HUDEP-2 (cell line): ENCODE data around the gene TSHZ2.
"Not testable (repeated sequence)": the region's sequence is repeated elsewhere in the genome, so short reads cannot be mapped to it uniquely, and the experiment has no call there.

Experiments used
- DNase-seq, 76 experiments: peaks; one replicate each; lab custom pipeline; 2025; ENCODE audit not compliant: unreplicated experiment in 76 of 76; lab: John Stamatoyannopoulos, UW

The TSHZ2 gene

DNA sequence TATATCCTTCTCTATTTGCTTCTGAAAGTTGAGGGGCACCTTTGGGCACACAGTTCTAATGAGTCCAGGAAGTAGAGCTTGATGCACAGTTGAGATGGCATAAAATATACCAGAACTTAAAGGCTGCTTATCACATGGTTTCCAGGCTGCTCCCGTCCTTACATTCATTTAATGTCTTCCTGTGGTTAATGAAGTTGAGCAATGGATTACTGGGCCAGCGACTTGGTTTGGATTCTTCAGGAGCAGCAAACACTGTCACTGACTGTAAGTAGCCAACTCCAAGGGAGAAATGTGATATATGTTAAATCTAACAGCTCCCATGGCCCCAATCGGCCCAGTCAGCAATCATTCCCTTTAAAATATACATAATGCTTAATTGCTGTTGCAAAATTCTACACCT, 9.0 kb upstream of the TSHZ2 start:
- DNase-seq = no peak

- no peak for DNase-seq
These were observed 8.0 kb upstream of the TSHZ2 start for GRCh38 chr20:52964131-52964530.

GRCh38 chr20:52965380-52965779, 6.8 kb upstream of the TSHZ2 start:
- DNase-seq = no peak

- no peak for DNase-seq
These were observed 6.3 kb upstream of the TSHZ2 start for GRCh38 chr20:52965819-52966218.

DNA sequence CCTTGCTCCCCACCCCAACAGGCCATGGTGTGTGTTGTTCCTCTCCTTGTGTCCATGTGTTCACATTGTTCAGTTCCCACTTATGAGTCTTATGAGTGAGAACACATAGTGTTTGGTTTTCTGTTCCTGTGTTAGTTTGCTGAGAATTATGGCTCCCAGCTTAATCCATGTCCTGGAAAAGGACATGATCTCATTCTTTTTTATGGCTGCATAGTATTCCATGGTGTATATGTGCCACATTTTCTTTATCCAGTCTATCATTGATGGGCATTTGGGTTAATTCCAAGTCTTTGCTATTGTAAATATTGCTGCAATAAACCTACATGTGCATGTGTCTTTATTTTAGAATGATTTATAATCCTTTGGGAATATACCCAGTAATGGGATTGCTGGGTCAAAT, 5.6 kb upstream of the TSHZ2 start:
- DNase-seq = not testable (repeated sequence)

DNA sequence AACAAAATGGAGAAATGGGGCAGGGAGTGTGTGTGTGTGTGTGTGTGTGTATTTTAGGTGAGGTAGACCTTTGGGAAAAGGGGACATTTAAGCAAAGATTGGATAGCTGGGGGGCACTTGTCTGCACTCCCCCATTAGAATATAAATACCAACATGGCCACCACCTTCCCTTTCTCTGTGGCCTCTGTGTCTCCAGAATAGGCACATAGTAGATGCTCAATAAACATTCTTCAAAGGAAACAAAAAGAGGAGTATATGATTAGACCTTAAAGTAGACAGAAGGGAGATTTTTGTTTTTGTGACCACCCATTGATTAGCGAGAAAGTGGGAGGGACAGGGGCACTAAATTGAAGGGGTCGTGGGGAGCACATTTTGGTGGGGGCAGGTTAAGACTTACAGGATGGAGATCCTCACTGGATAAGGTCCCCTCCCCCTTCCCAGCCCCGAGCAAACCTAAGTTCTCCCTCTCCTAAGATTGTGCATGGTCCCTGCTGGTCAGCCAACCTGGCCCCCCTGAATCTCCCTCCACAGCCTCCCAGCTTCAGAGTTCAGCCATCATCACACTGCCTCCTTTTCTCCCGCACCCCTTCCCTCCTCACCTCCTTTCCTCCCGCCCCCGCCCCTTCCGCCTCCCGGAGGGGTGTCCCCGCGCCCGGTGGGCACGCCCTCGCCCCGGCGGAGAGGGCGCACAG, 514 bp upstream of the TSHZ2 start:
- no peak for DNase-seq

DNA sequence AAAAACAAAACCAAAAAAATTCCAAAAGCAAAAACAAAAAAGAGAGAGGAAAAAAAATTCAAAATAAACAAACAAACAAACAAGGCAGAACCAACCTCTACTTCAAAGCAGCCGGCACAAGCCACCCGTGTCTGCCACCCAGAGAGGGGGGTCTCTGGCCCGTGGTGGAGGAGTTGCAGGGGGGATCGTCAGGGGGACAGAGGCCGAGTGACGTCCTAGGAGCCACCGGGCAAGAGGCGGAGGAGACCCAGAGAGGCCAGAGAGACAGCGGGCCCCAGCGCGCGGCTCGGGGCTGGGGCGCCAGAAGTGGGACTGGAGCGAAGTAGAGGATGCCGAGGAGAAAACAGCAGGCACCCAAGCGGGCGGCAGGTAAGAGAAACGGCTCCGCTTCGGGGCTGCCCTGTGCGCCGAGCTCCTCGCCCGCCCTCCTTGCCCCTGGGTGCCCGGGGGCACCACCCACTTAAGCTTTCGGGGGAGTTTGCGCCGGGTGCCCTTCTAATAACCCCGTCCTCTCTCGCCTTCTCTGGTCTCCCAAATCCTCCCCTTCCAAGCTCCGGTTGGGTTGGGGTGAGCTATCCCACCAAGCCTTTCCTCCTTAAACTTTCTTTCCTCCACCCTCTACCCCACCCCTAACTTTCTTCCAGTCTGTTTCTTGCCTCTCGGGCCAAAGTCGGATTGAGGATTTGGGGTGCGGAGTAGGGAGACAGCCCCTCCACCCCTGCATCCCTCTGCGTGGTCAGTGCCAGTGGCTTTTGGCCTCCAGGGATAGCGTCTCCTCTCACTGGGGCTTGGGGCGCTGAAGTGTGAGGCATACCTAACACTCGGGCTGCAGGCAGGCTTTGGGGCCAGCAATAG, 1.0 kb downstream of the TSHZ2 start:
- DNase-seq = no peak

- no peak for DNase-seq
These were observed 2.0 kb downstream of the TSHZ2 start for GRCh38 chr20:52974179-52974594.

DNA sequence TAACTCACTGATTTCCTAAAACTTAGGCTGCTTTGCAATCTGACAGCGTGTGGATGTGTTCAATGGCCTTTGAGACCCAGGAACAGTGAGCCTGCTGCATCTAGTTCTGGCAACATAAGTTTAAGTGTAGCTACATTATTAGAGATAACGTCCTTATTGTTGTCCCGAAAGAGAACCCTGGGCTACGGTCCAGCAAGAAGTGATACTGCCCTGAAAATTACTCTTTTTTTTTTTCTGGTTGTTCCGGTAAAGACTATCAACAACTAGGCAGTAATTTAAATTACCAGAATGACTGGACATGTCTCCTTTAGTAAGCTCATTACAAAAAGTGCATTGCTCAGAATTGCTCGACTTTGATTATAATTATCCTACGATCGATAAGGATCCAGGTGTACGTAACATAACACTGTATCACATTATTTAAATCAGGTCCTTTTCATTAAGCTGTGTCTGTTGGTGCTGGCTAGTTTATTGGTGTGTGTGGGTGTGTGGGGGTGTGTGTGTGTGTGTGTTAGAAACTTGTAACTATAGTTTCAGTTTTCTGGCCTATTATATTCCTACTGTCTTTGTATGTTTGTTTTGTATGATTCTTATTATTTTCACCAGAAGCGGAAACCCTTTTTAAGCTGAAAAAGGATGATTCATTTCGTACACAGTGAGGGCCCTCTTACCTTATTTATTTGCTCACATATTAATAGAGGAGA, 3.0 kb downstream of the TSHZ2 start:
- DNase-seq = no peak

DNA sequence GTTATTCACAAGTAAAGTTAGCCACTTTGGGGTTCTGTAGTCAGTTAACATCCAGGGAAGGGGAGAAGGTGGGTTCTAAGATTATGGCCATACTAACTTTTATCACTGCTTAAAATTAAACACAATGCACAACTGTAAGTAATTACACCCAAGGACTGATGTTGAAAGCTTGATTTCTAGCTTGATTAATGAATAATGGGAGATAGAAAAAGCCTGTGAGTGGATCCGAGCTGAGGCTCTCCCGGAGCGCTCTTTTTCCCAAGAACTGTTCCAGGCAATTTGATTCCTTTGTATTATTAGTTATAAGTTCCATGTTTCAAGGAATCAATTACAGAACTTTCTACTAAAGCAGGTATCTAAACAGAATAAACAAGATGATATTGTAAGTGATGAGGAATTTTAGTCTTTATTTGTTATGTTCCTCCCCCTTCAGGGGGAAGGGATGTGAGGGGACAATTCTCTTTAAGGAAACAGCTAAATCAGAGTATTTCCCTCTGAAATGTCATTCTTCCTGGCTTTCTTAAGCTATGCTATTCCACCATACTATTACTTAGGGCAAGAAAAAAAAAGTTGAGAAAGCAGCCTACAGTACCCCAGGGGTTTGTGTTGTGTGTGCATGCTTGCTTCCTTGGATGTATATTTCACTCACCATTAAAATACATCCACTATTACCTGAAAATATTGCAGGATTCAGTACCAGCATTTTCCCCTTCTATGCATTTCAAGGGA, 3.8 kb downstream of the TSHZ2 start:
- DNase-seq = no peak

GRCh38 chr20:52978851-52979250, 6.7 kb downstream of the TSHZ2 start:
- no peak for DNase-seq

DNA sequence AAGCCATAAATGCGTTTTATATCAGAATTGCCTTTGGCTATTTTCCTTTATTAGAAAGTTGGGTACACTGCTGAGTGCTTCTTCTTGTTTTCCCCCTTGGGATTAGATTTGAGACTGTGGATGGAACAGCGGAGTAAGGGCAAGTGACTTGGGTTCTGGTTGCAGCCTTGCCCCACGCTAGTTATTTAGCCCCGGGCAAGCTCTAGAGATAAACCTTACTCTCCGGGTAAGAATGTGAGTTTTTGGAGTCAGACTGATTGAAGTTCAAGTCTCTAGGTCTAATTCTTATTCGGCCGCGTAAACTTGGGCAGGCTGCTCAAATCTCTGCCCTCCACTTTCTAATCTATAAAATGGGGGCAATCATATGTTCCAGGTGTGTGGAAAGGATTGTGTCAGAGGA, 8.9 kb downstream of the TSHZ2 start:
- DNase-seq = no peak

DNA sequence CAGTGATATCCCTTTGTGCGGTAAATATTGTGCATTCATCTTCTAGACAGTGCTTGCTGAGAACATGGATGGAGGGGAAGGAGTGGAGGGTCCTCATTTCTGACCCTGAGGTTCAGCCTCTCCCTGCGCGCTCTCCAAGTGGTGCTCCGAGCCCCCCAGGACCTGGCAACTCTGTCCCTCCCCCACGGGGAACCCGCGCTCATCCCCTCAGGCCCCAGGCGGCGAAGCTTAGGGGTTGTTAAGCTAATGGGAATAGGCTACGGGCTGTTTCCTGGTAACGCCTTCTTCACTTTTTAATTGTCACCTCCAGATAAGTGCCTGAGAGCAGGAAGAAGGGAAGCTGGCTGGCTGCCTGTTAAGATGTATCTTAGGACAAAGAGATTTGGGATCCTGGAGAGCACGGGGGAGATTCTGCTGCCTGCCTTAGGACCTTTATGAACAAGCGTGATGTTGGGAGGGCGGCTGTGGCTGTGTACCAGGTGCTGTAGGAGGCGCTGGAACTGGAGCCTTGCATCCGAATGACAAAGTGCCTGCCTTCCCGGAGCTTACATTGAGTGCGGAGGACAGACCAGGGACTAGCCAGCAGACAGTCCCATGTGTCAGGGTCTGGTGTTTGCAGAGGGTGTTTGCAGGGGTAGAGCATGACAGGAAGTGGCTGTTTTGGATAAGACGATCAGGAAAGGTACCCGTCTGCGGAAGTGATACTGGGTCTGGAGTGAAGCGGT, 11.7 kb downstream of the TSHZ2 start:
- no peak for DNase-seq

DNA sequence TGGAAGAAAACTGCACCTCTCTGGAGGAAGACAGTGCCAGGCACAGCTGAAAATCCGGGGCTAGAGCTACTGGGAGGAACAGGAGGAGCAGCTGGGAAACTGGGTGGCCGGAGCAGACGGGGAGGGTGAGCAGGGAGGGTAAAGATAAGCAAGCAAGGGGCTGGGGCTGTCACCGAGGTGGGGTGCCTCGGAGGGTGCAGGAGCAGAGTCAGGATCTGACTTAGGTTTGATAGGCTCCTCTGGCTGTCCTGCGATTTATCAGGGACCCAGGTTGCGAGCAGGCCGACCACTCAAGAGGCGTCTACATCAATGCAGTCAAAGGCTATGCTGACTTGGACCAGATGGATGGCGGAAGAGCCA, 12.3 kb downstream of the TSHZ2 start:
- no peak for DNase-seq

DNA sequence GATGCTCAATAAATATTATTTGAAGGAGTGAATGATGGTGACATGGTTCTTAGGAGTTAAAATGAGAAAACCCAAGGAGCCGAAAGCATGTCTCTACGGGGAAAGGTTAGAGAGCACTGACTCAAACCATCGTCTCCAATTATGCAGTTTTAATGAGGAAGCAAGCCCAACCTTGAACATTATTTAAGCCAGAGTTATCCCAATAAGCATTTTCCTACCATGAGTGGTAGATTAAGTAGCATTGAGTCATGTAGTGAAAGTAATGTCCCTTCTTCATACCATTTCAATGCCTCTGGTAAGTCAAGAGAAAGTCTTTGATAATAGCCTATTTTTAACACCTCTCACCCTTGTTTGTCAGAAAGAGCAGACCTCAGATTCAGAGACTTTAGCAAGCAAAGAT, 13.5 kb downstream of the TSHZ2 start:
- no peak for DNase-seq

DNA sequence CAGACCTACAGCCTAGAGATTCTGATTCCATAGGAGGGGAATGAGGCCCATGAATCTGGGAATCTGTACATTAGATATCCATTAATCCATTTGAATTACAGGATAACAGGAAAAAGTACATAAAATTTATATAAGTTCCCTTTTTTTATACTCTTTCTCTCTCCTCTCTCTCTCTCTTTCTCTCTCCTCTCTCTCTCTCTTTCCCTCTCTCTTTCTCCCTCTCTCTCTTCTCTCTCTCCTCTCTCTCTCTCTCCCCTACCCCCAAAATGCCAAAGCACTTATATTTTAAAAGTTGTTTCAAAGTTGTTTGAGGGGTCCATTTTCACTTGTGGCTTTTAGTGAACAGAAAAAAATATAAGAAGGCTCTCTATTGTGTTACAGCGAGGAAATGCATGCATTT, 15.1 kb downstream of the TSHZ2 start:
- DNase-seq = no peak

DNA sequence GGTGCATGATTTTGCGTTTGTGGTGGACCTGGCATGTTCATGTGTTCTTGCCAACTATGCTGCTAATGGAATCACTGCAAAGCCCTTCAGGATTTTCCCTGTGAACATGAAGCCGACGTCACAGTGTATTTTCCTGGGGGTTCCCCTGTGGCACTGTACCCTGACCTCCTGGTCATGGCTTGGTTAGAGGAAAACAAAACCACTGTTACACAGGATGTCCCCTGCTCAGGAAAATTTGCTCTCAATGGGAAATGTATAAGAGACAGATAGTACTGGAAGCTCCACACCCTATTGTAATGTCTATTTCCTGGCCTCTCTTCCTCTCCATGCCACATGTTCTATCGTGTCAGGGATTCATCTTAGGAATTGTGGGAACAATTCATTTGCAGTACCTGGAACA, 19.7 kb downstream of the TSHZ2 start:
- no peak for DNase-seq

- DNase-seq = no peak
These were observed 20.5 kb downstream of the TSHZ2 start for GRCh38 chr20:52992632-52993031.

DNA sequence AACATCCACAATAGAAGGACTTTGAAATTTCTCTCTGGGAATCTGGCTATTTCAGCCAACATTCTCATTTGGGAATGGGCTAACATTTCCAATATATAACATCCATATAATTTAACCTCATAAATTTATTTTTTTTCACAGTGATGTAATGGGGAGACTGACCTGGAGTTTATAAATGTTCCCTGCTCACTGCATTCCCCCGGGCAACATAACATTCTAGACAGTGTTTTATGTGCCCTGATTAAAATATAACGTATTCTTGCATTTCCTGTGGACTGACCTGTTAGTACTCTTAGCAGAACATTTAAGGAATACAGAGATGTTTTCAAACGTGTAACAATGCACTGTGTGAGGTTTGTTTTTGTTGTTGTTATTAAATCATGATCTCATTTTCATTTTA, 20.9 kb downstream of the TSHZ2 start:
- no peak for DNase-seq

- DNase-seq = no peak
These were observed 22.2 kb downstream of the TSHZ2 start for GRCh38 chr20:52994184-52994970.
